ENCODE measurements around the gene MYO1B. TPM values are rescaled to one million over a fixed set of nuclear protein-coding genes. Genes with fewer than 3 reads are reported as not detected.
"Not testable (repeated sequence)": the region's sequence is repeated elsewhere in the genome, so short reads cannot be mapped to it uniquely, and the experiment has no call there.

The MYO1B gene
- polyA plus RNA-seq, 1 donor (not counting 4 experiments of a cell fraction or from before 2014, with no cell fraction given): 277 TPM

GRCh38 chr2:191452065-191452464, 206.9 kb downstream of the MYO1B start:
- Histone ChIP-seq H3K4me3 (ENCODE audit: control insufficient read depth in 2 of 3, extremely low read depth in 1 of 3, insufficient read depth in 2 of 3, low read depth in 1 of 3, low read length in 3 of 3) (no peak overlapping the region), H2AFZ (ENCODE audit: control insufficient read depth, low read length) (no peak overlapping the region), H3K9me3 (ENCODE audit: control insufficient read depth, low read depth, low read length) (no peaks in the 10 kb centered on the region), H4K20me1 (ENCODE audit: control insufficient read depth, extremely low read depth, insufficient read depth, low read length) (no peaks in the 10 kb centered on the region), H3K36me3 (ENCODE audit: control insufficient read depth in 2 of 2, extremely low read depth in 1 of 2, insufficient read depth in 2 of 2, low read length in 2 of 2) (no peaks in the 10 kb centered on the region), H3K4me2 (ENCODE audit: control insufficient read depth, extremely low read depth, insufficient read depth, low read depth, low read length) (no peak overlapping the region), H3K4me1 (ENCODE audit: control insufficient read depth, extremely low read depth, insufficient read depth, low read length) (no peaks in the 10 kb centered on the region), H3K79me2 (ENCODE audit: control insufficient read depth, insufficient read depth, low read length) (no peaks in the 10 kb centered on the region), H3K9ac (ENCODE audit: control insufficient read depth, extremely low read depth, insufficient read depth, low read length) (no peak overlapping the region), H3K27me3 (ENCODE audit: control insufficient read depth, extremely low read depth, insufficient read depth, low read length) (no peaks in the 10 kb centered on the region), H3K9me1 (ENCODE audit: control insufficient read depth, extremely low read depth, insufficient read depth, low read length) (no peaks in the 10 kb centered on the region), H3K27ac (ENCODE audit: control insufficient read depth, insufficient read depth, low read length) (no peak overlapping the region)
- no peak for TF ChIP-seq CTCF (optimal IDR thresholded peaks at IDR 0.05 in 1 of 3, IDR thresholded peaks at IDR 0.05 in 1 of 3, conservative IDR thresholded peaks at IDR 0.05 in 1 of 3; ENCODE audit: extremely low read depth in 1 of 3, insufficient read depth in 2 of 3, low read length in 3 of 3)
- no peak for TF ChIP-seq EZH2 (IDR thresholded peaks at IDR 0.05; ENCODE audit: low read length)
- dilution Hi-C loops (cut with MboI; ENCODE audit: extremely low pct_ligation_motif_present, low sequenced_read_pairs): no loop called here
- FAIRE-seq (no peak), DNase-seq (ENCODE audit: low read depth, low spot score) (no peak)

- Histone ChIP-seq H3K9me1 (ENCODE audit: control insufficient read depth, extremely low read depth, insufficient read depth, low read length) (no peaks in the 10 kb centered on the region), H3K4me1 (ENCODE audit: control insufficient read depth, extremely low read depth, insufficient read depth, low read length) (no peaks in the 10 kb centered on the region), H3K27ac (ENCODE audit: control insufficient read depth, insufficient read depth, low read length) (no peak overlapping the region), H3K36me3 (ENCODE audit: control insufficient read depth in 2 of 2, extremely low read depth in 1 of 2, insufficient read depth in 2 of 2, low read length in 2 of 2) (no peaks in the 10 kb centered on the region), H4K20me1 (ENCODE audit: control insufficient read depth, extremely low read depth, insufficient read depth, low read length) (no peaks in the 10 kb centered on the region), H2AFZ (ENCODE audit: control insufficient read depth, low read length) (no peak overlapping the region), H3K9me3 (ENCODE audit: control insufficient read depth, low read depth, low read length) (no peaks in the 10 kb centered on the region), H3K9ac (ENCODE audit: control insufficient read depth, extremely low read depth, insufficient read depth, low read length) (no peak overlapping the region), H3K27me3 (ENCODE audit: control insufficient read depth, extremely low read depth, insufficient read depth, low read length) (no peaks in the 10 kb centered on the region), H3K4me2 (ENCODE audit: control insufficient read depth, extremely low read depth, insufficient read depth, low read depth, low read length) (no peak overlapping the region), H3K4me3 (ENCODE audit: control insufficient read depth in 2 of 3, extremely low read depth in 1 of 3, insufficient read depth in 2 of 3, low read depth in 1 of 3, low read length in 3 of 3) (no peak overlapping the region), H3K79me2 (ENCODE audit: control insufficient read depth, insufficient read depth, low read length) (no peaks in the 10 kb centered on the region)
- FAIRE-seq (no peak), DNase-seq (ENCODE audit: low read depth, low spot score) (no peak)
- dilution Hi-C loops (cut with MboI; ENCODE audit: extremely low pct_ligation_motif_present, low sequenced_read_pairs): no loop called here
- no peak for TF ChIP-seq EZH2 (IDR thresholded peaks at IDR 0.05; ENCODE audit: low read length)
These were observed 208.6 kb downstream of the MYO1B start for GRCh38 chr2:191453761-191454160.

- H3K27ac ChIP-seq (ENCODE audit: control insufficient read depth, insufficient read depth, low read length); dilution Hi-C loops (cut with MboI; ENCODE audit: extremely low pct_ligation_motif_present, low sequenced_read_pairs): not testable (repeated sequence)
These were observed 211.3 kb downstream of the MYO1B start for GRCh38 chr2:191456506-191456905.

More at GRCh38 chr2:191456506-191456905, 211.3 kb downstream of the MYO1B start:
- not testable (repeated sequence) for H3K9me1 ChIP-seq (ENCODE audit: control insufficient read depth, extremely low read depth, insufficient read depth, low read length); H2AFZ ChIP-seq (ENCODE audit: control insufficient read depth, low read length); H3K4me2 ChIP-seq (ENCODE audit: control insufficient read depth, extremely low read depth, insufficient read depth, low read depth, low read length); H3K4me1 ChIP-seq (ENCODE audit: control insufficient read depth, extremely low read depth, insufficient read depth, low read length); FAIRE-seq; DNase-seq (ENCODE audit: low read depth, low spot score); H3K27me3 ChIP-seq (ENCODE audit: control insufficient read depth, extremely low read depth, insufficient read depth, low read length); H3K4me3 ChIP-seq (ENCODE audit: control insufficient read depth in 2 of 3, extremely low read depth in 1 of 3, insufficient read depth in 2 of 3, low read depth in 1 of 3, low read length in 3 of 3); H3K79me2 ChIP-seq (ENCODE audit: control insufficient read depth, insufficient read depth, low read length); H3K36me3 ChIP-seq (ENCODE audit: control insufficient read depth in 2 of 2, extremely low read depth in 1 of 2, insufficient read depth in 2 of 2, low read length in 2 of 2); H3K9ac ChIP-seq (ENCODE audit: control insufficient read depth, extremely low read depth, insufficient read depth, low read length); H3K9me3 ChIP-seq (ENCODE audit: control insufficient read depth, low read depth, low read length); H4K20me1 ChIP-seq (ENCODE audit: control insufficient read depth, extremely low read depth, insufficient read depth, low read length)
